CD4-positive, alpha-beta T cell treated with Interleukin-10 for 1 hour (primary cell): ENCODE results near the gene TMEM131L.
"Not testable (repeated sequence)": the region's sequence is repeated elsewhere in the genome, so short reads cannot be mapped to it uniquely, and the experiment has no call there.

Experiments used
- DNase-seq: peaks from one replicate; pipeline ENCODE4 v3.0.0-alpha.2; 2020

Gene TMEM131L

DNA sequence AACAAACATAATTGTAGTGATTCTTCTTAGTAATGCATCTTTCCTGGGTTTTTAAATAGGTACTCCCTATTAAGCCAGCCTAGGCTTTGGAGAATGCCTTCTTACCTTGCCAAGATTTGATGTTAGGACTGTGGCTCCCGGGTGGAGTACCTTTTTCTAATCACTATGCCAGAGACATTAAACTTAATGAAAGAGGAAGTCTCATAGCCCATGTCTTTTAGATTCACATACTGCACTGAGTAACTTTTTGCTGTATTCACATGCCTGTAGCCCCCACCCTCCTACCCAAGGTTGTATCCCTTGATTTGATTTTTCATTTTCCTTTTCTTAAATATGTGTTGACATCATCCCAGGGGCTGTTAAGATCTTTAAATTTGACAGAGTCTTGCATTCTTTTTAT is 113.7 kb downstream of the TMEM131L start:
- DNase-seq = no peak

GRCh38 chr4:153582954-153583702 is 117.0 kb downstream of the TMEM131L start:
- no peak for DNase-seq

- no peak for DNase-seq
Measured at GRCh38 chr4:153585026-153585425, 118.9 kb downstream of the TMEM131L start.

DNA sequence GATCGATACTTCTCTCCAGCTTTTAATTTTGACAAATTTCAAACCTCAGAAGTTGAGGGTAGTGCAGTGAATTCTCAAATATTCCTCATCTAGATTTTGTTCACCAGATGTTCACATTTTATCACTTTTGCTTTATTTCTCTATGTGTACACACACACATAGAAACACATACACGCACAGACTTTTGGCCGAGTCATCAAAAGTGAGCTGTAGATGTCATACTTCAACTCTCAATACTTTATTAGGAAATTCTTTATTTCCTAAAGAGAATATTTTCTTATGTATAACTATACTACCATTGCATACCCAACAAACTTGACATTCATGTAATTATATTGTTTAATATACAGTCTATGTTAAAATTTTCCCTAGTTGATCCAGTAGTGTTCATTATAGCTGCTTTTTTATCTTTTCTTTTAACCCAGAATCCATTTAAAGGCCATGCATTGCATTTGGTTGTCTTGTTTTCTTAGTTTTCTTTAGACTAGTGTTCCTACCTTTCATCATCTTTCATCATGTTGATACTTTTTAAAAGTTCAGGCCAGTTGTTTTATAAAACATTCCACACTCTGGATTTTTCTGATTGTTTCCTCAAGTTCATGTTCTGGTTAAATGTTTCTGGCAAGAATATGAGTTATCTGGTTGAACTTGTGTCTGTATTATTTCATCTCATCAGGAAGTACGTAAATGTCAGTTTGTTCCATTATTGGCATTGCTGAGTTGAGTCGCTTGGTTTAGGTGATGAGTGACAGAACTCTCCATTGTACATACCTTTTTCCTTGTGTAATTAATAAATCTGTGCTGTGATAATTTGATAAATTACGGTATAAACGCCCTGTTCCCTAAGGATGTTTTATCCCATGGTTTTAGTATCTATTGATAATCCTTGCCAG is 123.8 kb downstream of the TMEM131L start:
- no peak for DNase-seq

DNA sequence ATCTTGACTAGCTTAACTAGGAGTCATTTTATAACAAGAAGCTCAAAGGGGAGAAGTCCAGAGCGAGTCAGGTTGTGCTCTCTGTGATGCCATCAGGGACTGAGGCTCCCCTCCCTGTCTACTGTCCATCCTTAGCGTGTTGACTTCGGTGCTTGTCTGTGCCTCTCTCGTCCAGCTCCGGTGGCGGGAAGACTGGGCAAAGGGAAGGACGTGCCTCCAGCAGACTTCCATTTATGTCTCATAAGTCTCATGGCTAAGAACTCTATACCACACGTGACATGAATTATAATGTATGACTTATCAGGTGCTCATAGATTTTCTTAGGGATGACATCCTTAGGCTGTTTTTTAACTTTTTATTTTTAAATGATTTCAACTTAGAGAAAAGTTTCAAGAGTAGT is 125.3 kb downstream of the TMEM131L start:
- DNase-seq = no peak

- DNase-seq = no peak
Measured at GRCh38 chr4:153592064-153592463, 125.9 kb downstream of the TMEM131L start.

- DNase-seq = no peak
Measured at GRCh38 chr4:153593161-153593560, 127.0 kb downstream of the TMEM131L start.

GRCh38 chr4:153594210-153594609 is 128.1 kb downstream of the TMEM131L start:
- no peak for DNase-seq

DNA sequence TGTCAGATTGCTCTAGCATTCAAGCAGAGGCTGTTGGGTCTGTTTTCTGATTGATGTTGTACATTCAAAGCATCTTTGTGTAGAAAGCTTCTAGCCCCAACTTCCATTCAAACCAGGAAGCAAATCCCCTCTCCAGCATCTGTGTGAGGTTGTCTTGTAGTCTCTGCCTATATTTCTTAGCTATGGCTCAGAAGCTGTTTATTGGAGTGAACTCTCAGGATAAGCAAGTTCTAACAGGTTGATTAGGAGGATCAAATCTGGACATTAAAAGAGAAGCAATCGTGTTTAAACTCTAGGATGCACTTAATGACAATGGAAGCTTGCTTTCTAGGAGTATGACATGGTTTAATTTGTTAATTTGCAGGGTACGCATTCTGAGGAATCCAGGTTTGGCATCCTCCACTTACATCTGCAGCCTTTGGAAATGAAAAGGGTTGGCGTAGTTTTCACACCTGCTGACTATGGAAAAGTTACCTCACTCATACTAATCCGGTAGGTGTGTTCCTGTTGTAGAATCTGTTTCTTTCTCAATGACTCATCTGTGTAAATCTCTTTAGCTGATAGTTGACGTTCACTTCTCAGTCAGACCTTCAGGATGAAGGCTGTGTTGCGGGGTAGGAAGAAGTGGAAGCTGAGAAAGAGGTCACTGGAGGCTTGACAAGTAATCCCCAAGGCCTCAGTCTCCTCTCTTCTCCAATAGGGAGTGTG is 129.9 kb downstream of the TMEM131L start:
- no peak for DNase-seq

GRCh38 chr4:153602758-153603157 is 136.6 kb downstream of the TMEM131L start:
- DNase-seq = no peak

- DNase-seq = no peak
Measured at GRCh38 chr4:153603258-153603657, 137.1 kb downstream of the TMEM131L start.

DNA sequence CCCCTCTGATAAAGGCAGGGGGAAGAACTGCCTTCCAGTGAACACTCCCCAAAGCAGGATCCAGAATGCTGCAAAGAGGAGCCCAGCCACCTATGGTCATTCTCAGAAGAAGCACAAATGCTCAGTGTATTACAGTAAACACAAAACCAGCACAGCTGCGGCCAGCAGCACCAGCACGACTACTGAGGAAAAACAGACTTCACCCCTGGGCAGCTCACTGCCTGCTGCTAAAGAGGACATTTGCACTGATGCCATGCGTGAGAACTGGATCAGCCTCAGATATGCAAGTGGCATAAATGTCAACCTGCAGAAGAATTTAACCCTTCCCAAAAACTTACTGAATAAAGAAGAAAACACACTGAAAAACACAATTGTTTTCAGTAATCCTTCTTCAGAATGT is 137.7 kb downstream of the TMEM131L start:
- DNase-seq = no peak

DNA sequence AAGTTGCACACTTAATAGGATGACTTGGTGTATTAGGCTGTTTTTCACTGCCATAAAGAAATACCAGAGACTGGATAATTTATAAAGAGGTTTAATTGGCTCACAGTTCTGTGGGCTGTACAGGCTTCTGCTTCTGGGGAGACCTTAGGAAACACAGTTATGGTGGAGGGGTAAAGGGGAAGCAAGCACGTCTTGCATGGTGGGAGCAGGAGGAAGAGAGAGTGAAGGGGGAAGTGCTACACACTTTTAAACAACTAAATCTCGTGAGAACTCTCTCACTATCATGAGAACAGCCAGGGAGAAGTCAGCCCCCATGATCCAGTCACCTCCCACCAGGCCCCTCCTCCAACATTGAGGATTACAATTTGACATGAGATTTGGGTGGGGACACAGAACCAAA is 142.9 kb downstream of the TMEM131L start:
- not testable (repeated sequence) for DNase-seq

DNA sequence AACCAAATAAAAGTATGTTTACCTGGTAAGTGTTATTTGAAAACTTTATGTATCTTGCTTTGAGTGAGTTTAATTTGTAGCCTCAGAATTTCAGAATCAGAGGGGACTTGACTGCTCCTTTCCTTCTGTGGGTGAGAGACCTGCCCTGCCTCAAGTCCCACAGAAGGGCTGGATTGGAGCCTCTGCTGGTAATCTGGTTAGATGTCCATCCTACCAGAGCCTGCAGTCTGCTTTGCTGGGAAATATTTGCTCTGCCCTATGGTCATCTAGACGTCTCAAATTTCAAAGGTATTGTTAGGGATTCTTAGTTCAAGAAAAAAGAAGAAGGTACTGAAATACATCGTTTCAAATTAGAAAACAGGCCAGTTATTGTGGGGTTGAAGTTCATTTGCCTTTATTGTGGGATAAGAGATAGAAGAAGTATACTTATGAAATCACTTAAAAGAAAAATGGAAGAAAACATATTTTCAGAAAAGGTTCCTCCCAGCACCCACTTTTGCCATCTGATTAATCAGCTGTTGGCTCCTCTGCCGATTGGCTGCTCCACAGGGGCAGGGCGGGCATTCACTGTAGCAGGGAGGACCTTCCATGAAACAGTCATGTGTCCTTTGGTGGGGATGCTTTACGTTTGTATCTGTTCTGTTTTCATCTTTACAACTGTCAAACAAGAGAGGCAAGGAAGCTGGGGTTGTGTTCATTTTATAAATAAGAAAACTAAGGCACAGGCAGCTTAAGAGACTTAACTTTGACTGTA is 144.6 kb downstream of the TMEM131L start:
- no peak for DNase-seq

GRCh38 chr4:153611679-153612078 is 145.5 kb downstream of the TMEM131L start:
- DNase-seq = no peak

DNA sequence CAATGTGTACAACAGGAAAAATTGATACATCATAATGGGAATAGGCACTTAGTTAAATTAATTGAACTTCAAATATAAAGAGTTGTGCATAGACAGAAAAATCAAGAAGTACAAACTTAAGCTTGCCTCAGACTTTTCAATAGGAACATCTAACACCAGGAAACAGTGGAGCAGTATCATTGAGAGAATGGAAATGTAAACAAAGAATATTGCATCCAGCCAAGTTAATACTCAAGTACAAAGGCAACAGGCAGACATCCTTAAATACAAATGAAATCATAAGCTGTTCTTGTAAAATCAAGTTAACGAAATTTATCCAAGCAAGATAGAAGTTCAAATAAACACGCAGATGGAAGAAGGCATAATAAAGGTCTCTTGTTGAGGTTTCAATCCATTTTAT is 146.7 kb downstream of the TMEM131L start:
- DNase-seq = no peak

DNA sequence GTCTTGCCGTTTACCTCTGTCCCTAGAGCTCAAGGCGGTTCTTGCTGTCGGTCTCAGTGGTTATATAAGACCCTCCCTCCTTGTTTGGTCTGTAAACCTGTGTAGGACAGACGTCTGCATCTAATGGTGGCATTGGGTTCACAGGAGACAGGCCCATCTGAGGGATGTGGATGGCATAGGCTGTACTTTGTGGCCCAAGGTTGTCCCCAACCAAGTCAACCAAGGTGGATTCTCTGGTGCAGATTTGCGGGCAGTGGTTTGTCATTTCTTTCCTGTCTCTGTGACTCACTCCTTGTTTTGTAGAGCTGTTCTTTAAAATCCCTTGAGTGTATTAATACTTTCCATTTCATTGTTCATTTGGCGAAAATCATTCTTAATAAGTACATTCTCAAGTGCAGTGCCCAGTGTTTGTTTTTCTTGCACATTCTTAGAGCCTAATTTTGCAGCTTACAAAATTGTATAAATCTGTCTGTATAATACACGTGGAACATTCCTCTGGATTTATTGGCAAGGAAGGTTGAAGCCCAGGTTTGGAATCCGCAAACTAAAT is 149.9 kb downstream of the TMEM131L start:
- peak; percentile 6 for DNase-seq

GRCh38 chr4:153618833-153619232 is 152.7 kb downstream of the TMEM131L start:
- no peak for DNase-seq

DNA sequence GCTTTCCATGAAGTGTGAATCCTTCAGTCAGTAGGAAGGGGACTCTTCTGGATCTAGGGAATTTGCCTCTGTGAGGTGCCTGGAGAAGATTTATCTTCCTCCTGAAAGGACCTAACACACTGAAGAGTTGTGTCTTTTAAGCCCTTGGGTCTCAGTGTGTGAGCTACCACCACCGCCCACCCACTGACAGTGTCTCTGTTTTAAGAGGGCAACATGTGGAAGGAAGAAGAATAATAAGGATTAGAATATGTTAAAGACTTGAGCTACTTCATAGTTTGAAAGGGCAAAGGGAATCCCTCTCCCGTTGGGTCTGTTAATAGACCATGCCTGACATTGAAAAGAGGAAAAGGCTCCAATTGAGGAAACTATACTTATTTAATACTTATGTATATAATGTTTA is 153.7 kb downstream of the TMEM131L start:
- DNase-seq = no peak

GRCh38 chr4:153620352-153620751 is 154.2 kb downstream of the TMEM131L start:
- no peak for DNase-seq

GRCh38 chr4:153622093-153622492 is 155.9 kb downstream of the TMEM131L start:
- no peak for DNase-seq

- DNase-seq = no peak
Measured at GRCh38 chr4:153622778-153623240, 156.6 kb downstream of the TMEM131L start.
